ENCODE data around the gene RRP1B. TPM values are rescaled to one million over a fixed set of nuclear protein-coding genes. Genes with fewer than 3 reads are reported as not detected.

Gene RRP1B
- total RNA-seq, 1 experiment from 2014 or later, result 44.2 TPM

GRCh38 chr21:43703035-43703880, 43.9 kb downstream of the RRP1B start:
- no peaks in the 10 kb centered on the region for H3K27me3 ChIP-seq (ENCODE audit: low read length)
- no TSS peak for BruUV-seq (replicated peaks)
- DNase-seq, result no peak
- no peaks in the 10 kb centered on the region for H3K9me3 ChIP-seq (ENCODE audit: low read length)
- ChIA-PET CTCF (interaction anchor here (0.7 kb wide), 1 partner anchor 109 kb away, joined by 3 read pairs; no protein-coding TSS in a partner anchor), POLR2A (ENCODE audit: unreplicated experiment) (no interaction called here)
- ATAC-seq, result no peak
- H3F3A ChIP-seq (ENCODE audit: low read length, unreplicated experiment), result no peaks in the 10 kb centered on the region
- TF ChIP-seq EZH2phosphoT487 (IDR thresholded peaks at IDR 0.05; ENCODE audit: borderline replicate concordance, low read length), result no peak
- TF ChIP-seq, protein P1, sequence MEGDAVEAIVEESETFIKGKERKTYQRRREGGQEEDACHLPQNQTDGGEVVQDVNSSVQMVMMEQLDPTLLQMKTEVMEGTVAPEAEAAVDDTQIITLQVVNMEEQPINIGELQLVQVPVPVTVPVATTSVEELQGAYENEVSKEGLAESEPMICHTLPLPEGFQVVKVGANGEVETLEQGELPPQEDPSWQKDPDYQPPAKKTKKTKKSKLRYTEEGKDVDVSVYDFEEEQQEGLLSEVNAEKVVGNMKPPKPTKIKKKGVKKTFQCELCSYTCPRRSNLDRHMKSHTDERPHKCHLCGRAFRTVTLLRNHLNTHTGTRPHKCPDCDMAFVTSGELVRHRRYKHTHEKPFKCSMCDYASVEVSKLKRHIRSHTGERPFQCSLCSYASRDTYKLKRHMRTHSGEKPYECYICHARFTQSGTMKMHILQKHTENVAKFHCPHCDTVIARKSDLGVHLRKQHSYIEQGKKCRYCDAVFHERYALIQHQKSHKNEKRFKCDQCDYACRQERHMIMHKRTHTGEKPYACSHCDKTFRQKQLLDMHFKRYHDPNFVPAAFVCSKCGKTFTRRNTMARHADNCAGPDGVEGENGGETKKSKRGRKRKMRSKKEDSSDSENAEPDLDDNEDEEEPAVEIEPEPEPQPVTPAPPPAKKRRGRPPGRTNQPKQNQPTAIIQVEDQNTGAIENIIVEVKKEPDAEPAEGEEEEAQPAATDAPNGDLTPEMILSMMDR (conservative IDR thresholded peaks at IDR 0.05; ENCODE audit: low read depth, low read length), result no peak
- no peak for TF ChIP-seq EZH2 (IDR thresholded peaks at IDR 0.05; ENCODE audit: low read length, unreplicated experiment)
- H3K9ac ChIP-seq (ENCODE audit: low read length), result no peak overlapping the region
- peaks cover 5% of the 10 kb centered on the region; the same call in 1 of the 2 replicates for H3K4me1 ChIP-seq (ENCODE audit: insufficient read depth, low read length)
- H3K4me2 ChIP-seq (ENCODE audit: low read length), result no peak overlapping the region
- H3K36me3 ChIP-seq (ENCODE audit: low read depth, low read length), result no peaks in the 10 kb centered on the region
- no peak overlapping the region for H3K4me3 ChIP-seq (ENCODE audit: low read length)
- intact Hi-C loops (cut with micrococcal nuclease), result no loop called here
- no peaks in the 10 kb centered on the region for H3K9me2 ChIP-seq (replicated peaks; ENCODE audit: low read length)
- no peaks in the 10 kb centered on the region for H3K79me2 ChIP-seq (ENCODE audit: low read length)
- no peak overlapping the region for H2AFZ ChIP-seq (ENCODE audit: low read length)
- no peaks in the 10 kb centered on the region for H4K20me1 ChIP-seq (ENCODE audit: low read length)
- H3K27ac ChIP-seq (ENCODE audit: low read length), result no peak overlapping the region

- H3K36me3 ChIP-seq (ENCODE audit: low read depth, low read length), result no peaks in the 10 kb centered on the region
- no peaks in the 10 kb centered on the region for H4K20me1 ChIP-seq (ENCODE audit: low read length)
- no peak overlapping the region for H3K4me2 ChIP-seq (ENCODE audit: low read length)
- H3K9me3 ChIP-seq (ENCODE audit: low read length), result no peaks in the 10 kb centered on the region
- no peaks in the 10 kb centered on the region for H3K27me3 ChIP-seq (ENCODE audit: low read length)
- CTCF ChIA-PET, result no interaction called here
- intact Hi-C loops (cut with micrococcal nuclease), result no loop called here
- no peaks in the 10 kb centered on the region for H3F3A ChIP-seq (ENCODE audit: low read length, unreplicated experiment)
- H3K79me2 ChIP-seq (ENCODE audit: low read length), result peaks cover 6% of the 10 kb centered on the region; the same call in 1 of the 2 replicates
- TF ChIP-seq, protein P1 (conservative IDR thresholded peaks at IDR 0.05; ENCODE audit: low read depth, low read length), result no peak
- no peak for TF ChIP-seq EZH2 (IDR thresholded peaks at IDR 0.05; ENCODE audit: low read length, unreplicated experiment)
- no peak for TF ChIP-seq EZH2phosphoT487 (IDR thresholded peaks at IDR 0.05; ENCODE audit: borderline replicate concordance, low read length)
- no peak overlapping the region for H2AFZ ChIP-seq (ENCODE audit: low read length)
- H3K27ac ChIP-seq (ENCODE audit: low read length), result no peak overlapping the region
- ATAC-seq, result no peak
- no peaks in the 10 kb centered on the region for H3K9me2 ChIP-seq (replicated peaks; ENCODE audit: low read length)
- no peak overlapping the region for H3K4me3 ChIP-seq (ENCODE audit: low read length)
- peaks cover 20% of the 10 kb centered on the region for H3K4me1 ChIP-seq (ENCODE audit: insufficient read depth, low read length)
- POLR2A ChIA-PET (ENCODE audit: unreplicated experiment), result interaction anchor here (0.6 kb wide), 1 partner anchor 743 kb away, joined by 3 read pairs; no protein-coding TSS in a partner anchor
- H3K9ac ChIP-seq (ENCODE audit: low read length), result no peak overlapping the region
- BruUV-seq (replicated peaks), result no TSS peak
- DNase-seq, result no peak
Observed at GRCh38 chr21:43707462-43707861, 48.1 kb downstream of the RRP1B start.

Data from PC-3 (cell line).